Transverse colon (tissue), 4 donors: ENCODE data around the gene EXOSC5. TPM values are rescaled to one million over a fixed set of nuclear protein-coding genes. Genes with fewer than 3 reads are reported as not detected.

Source experiments
- DNase-seq: peaks from one replicate; pipeline ENCODE4 v3.0.0-alpha.2; 2019
- H3K27ac ChIP-seq, 4 donors: fragments of 200-600 bp; sonication (generic); 2 replicates each; pipeline ENCODE4 v1.5.1; 2016 to 2018; ENCODE audit warnings: inconsistent platforms in 4 of 4
- H3K27me3 ChIP-seq: fragments of 200-600 bp; sonication (generic); 2 replicates; pipeline ENCODE4 v1.5.1; 2017; ENCODE audit warnings: inconsistent platforms
- H3K36me3 ChIP-seq, 4 donors: fragments of 200-600 bp; sonication (generic); 2 replicates each; pipeline ENCODE4 v1.5.1; 2017 to 2019; ENCODE audit warnings: inconsistent platforms in 4 of 4
- H3K4me1 ChIP-seq, 4 donors: fragments of 200-600 bp; sonication (generic); 2 replicates each; pipeline ENCODE4 v1.5.1; 2017 to 2020; ENCODE audit warnings: inconsistent platforms in 4 of 4
- H3K4me3 ChIP-seq, 4 donors: fragments of 200-600 bp; sonication (generic); 1 replicate in 1 of 4; 2 replicates in 3 of 4; pipeline versions ENCODE4 v1.5.1 to v1.6.1; 2017 to 2019; ENCODE audit warnings: inconsistent platforms in 4 of 4
- H3K9me3 ChIP-seq, 2 donors: fragments of 200-600 bp; sonication (generic); 2 replicates each; pipeline ENCODE4 v1.5.1; 2017 to 2019; ENCODE audit warnings: inconsistent platforms in 2 of 2
- EP300 ChIP-seq: sonication (generic); formaldehyde crosslinking; IDR thresholded peaks from one replicate; pipeline ENCODE4 v1.6.1; 2017; ENCODE audit warnings: antibody characterized with exemption, low read depth
- POLR2A ChIP-seq: fragments of 450-650 bp; IDR thresholded peaks from one replicate; pipeline ENCODE4 v1.6.1; 2016; ENCODE audit warnings: antibody characterized with exemption, mild to moderate bottlenecking, moderate library complexity
- POLR2AphosphoS5 ChIP-seq, 3 donors: sonication (generic); formaldehyde crosslinking; IDR thresholded peaks; one replicate each; pipeline ENCODE4 v1.6.1; 2016; ENCODE audit warnings: antibody characterized with exemption in 3 of 3
- WGBS, 2 donors: methylation state at CpG; one replicate each; pipeline ENCODE4 v1.1.5; 2018; ENCODE audit warnings: low coverage in 1 of 2; 5-methylcytosine and 5-hydroxymethylcytosine counted together
- in situ Hi-C, 4 donors: fragments of 200-750 bp; cut with MboI; loops; one replicate each; pipeline versions ENCODE4 v1.15.0 to v1.15.1; 2017; ENCODE audit warnings: low sequenced_read_pairs in 3 of 4, low pct_ligation_motif_present in 1 of 4, low pct_unique_long_range_greater_than_20kb in 1 of 4
- intact Hi-C: fragments of 100-400 bp; cut with DNase I; formaldehyde crosslinking; loops from one replicate; pipeline ENCODE4 v1.15.1; 2023; ENCODE audit warnings: low total_unique reads
- total RNA-seq, 4 donors: library from RNA; depleted of rRNA; stranded (reverse); fragments of >200 nt; gene quantifications; one replicate each; pipeline ENCODE4 v1.1.0, GENCODE V29; 2016
- TF ChIP-seq, protein P1 (sequence below), 5 experiments: fragments of 200-600 bp in 3 of 5; fragments of 450-650 bp in 2 of 5; sonication (generic) in 3 of 5; IDR thresholded peaks; 1 replicate in 2 of 5; 2 replicates in 3 of 5; pipeline ENCODE4 v1.5.1; 2016 to 2017; ENCODE audit warnings: antibody characterized with exemption in 5 of 5, inconsistent platforms in 3 of 5, mild to moderate bottlenecking in 2 of 5, moderate library complexity in 1 of 5

Gene EXOSC5
- total RNA-seq, 4 donors from 2014 or later, result 4.0 to 20.6 (median 10.8) TPM

DNA sequence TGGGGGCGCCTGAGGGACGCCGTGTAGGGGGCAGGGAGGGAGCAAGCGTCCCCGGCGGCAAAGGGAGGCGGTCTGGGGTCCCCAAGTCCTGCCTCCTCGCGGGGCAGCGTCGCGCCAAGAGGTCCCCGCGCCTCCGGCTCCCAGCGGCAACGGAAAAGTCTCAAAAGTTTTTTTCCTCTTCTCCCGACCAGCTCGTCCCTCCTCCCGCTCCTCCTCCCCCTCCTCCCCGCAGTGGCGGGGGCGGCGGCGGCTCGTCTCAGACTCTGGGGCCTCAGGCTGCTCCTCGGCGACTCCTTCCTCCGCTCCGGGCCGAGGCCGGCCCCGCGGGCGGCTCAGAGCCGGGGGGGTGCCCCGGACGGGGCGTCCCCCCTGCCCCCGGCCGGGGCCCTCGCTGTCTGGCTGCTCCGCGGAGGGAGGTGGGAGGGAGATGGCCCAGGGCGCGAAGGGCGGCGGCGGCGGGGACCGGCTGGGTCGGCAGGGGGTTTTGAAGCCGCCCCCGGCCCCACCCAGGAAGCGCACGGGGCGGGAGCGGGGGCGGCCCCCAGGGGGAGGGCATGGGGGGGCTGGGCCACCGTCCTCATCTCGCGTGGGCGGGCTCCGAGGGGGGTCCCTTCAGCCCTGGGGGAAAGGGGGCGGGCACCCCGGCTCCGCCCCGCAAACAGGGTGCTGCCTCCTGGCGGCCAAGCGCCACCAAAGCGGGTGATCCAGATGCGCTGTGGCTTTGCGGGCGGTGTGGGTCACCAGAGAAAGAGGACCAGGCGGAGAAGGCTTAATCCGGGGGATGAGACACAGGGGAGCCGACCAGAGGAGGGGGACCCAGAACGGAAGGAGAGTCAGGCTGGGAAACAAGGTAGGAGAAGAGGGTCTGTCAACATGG is 43.5 kb downstream of the EXOSC5 start, which contains the start of gene TGFB1:
TSS of gene TGFB1 (minus strand) at position 457 of the 877 bp plus-strand sequence. CDS start 878 bp downstream, outside the sequence.
- DNase-seq, result peak; percentile 90
- TF ChIP-seq POLR2A (no peak), POLR2AphosphoS5 (IDR thresholded peaks at IDR 0.05) (peak; percentile 13 to 76 (median 71)), EP300 (no peak)
- TF ChIP-seq, protein P1, sequence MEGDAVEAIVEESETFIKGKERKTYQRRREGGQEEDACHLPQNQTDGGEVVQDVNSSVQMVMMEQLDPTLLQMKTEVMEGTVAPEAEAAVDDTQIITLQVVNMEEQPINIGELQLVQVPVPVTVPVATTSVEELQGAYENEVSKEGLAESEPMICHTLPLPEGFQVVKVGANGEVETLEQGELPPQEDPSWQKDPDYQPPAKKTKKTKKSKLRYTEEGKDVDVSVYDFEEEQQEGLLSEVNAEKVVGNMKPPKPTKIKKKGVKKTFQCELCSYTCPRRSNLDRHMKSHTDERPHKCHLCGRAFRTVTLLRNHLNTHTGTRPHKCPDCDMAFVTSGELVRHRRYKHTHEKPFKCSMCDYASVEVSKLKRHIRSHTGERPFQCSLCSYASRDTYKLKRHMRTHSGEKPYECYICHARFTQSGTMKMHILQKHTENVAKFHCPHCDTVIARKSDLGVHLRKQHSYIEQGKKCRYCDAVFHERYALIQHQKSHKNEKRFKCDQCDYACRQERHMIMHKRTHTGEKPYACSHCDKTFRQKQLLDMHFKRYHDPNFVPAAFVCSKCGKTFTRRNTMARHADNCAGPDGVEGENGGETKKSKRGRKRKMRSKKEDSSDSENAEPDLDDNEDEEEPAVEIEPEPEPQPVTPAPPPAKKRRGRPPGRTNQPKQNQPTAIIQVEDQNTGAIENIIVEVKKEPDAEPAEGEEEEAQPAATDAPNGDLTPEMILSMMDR (IDR thresholded peaks at IDR 0.05), result peak; percentile 84 to 92 (median 84)
- Histone ChIP-seq H3K4me1 (peaks cover 5 to 49% (median 34%) of the 10 kb centered on the region in 4 donors), H3K9me3 (no peaks in the 10 kb centered on the region), H3K36me3 (no peaks in the 10 kb centered on the region), H3K4me3 (peak within 1 kb of the TSS; percentile 67 to 75 (median 71)), H3K27me3 (peaks cover 44% of the 10 kb centered on the region), H3K27ac (peak within 1 kb of the TSS; percentile 87 to 90 (median 88))
- intact Hi-C loops (no loop called here), in situ Hi-C loops (no loop called here)
- WGBS, 2 donors, result 1% methylated on average over 63 of the region's 78 CpGs; no CpG with 5 or more reads in 1 of the 2 donors

DNA sequence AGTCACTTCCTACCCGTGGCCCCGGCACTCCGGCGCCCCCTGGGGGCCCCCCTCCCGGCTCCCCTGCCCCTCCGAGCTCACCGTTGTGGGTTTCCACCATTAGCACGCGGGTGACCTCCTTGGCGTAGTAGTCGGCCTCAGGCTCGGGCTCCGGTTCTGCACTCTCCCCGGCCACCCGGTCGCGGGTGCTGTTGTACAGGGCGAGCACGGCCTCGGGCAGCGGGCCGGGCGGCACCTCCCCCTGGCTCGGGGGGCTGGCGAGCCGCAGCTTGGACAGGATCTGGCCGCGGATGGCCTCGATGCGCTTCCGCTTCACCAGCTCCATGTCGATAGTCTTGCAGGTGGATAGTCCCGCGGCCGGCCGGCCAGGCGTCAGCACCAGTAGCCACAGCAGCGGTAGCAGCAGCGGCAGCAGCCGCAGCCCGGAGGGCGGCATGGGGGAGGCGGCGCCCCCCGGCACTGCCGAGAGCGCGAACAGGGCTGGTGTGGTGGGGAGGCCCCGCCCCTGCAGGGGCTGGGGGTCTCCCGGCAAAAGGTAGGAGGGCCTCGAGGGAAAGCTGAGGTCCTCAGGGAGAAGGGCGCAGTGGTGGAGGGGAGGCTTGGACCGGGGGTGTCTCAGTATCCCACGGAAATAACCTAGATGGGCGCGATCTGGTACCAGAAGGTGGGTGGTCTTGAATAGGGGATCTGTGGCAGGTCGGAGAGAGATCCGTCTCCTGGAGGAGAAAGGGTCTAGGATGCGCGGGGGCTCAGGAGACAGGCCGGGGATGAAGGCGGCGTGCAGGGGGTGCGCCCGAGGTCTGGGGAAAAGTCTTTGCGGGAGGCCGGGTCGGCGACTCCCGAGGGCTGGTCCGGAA is 44.3 kb downstream of the EXOSC5 start:
- intact Hi-C loops (no loop called here), in situ Hi-C loops (no loop called here)
- Histone ChIP-seq H3K9me3 (no peaks in the 10 kb centered on the region), H3K27me3 (peaks cover 44% of the 10 kb centered on the region), H3K4me1 (peaks cover 5 to 49% (median 34%) of the 10 kb centered on the region in 4 donors), H3K27ac (peak overlapping the region; percentile 87 to 90 (median 88)), H3K4me3 (peak overlapping the region; percentile 67 to 75 (median 71)), H3K36me3 (no peaks in the 10 kb centered on the region)
- WGBS, 2 donors, result 0 to 4% methylated on average over 5 to 71 of the region's 71 CpGs
- TF ChIP-seq POLR2AphosphoS5 (IDR thresholded peaks at IDR 0.05), result peak in 1 of 3 donors; percentile 15
- TF ChIP-seq, protein P1 (IDR thresholded peaks at IDR 0.05), result peak in 4 of 5 experiments; percentile 10 to 40 (median 34)
- no peak for TF ChIP-seq POLR2A
- DNase-seq, result peak; percentile 78

DNA sequence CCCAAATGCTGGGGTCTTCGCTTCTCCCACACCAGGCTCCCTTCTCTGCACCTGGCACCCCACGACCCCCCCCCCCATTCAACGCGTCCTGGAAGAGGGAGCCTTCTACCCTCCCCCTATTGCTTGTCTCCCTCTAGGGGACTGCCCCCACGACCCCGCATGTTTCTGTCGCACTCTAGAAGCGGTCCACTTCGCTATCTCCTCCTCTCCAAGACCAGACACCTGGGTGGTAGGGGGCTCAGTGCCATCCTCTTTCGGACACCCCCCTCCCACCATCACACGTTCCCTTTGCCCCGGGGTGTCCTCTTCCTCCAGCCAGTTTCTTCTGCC is 44.9 kb downstream of the EXOSC5 start:
- in situ Hi-C loops (no loop called here), intact Hi-C loops (no loop called here)
- Histone ChIP-seq H3K9me3 (no peaks in the 10 kb centered on the region), H3K27ac (peak overlapping the region; percentile 87 to 90 (median 88)), H3K4me1 (peaks cover 5 to 49% (median 34%) of the 10 kb centered on the region in 4 donors), H3K36me3 (no peaks in the 10 kb centered on the region), H3K27me3 (peaks cover 44% of the 10 kb centered on the region), H3K4me3 (peak overlapping the region; percentile 67 to 75 (median 71))
- WGBS, 2 donors, result 0 to 3% methylated on average over 1 to 12 of the region's 12 CpGs
- DNase-seq, result no peak
- TF ChIP-seq, protein P1 (IDR thresholded peaks at IDR 0.05), result no peak
- TF ChIP-seq EP300, result no peak
- no peak for TF ChIP-seq POLR2AphosphoS5 (IDR thresholded peaks at IDR 0.05)
- TF ChIP-seq POLR2A, result no peak
